Fibroblast of villous mesenchyme (primary cell): ENCODE results near the gene FASLG. TPM values are rescaled to one million over a fixed set of nuclear protein-coding genes. Genes with fewer than 3 reads are reported as not detected.
"Not testable (repeated sequence)": the region's sequence is repeated elsewhere in the genome, so short reads cannot be mapped to it uniquely, and the experiment has no call there.

Source experiments
- DNase-seq: peaks from one replicate; pipeline ENCODE4 v3.0.0-alpha.2; 2010; ENCODE audit warnings: low read depth
- H3K4me3 ChIP-seq: 2 replicates; pipeline ENCODE4 v1.5.1; 2011; ENCODE audit warnings: low read depth, mild to moderate bottlenecking, low read length
- total RNA-seq: library from RNA; depleted of rRNA; stranded (reverse); fragments of >200 nt; gene quantifications from 2 replicates; pipeline ENCODE4 v1.2.3, GENCODE V29; 2012
- TF ChIP-seq, protein P1 (sequence below): IDR thresholded peaks from 2 replicates; pipeline ENCODE4 v1.5.1; 2012; ENCODE audit warnings: low read depth, mild to moderate bottlenecking, low read length; ENCODE audit not compliant: insufficient read depth

FASLG gene, protein sequence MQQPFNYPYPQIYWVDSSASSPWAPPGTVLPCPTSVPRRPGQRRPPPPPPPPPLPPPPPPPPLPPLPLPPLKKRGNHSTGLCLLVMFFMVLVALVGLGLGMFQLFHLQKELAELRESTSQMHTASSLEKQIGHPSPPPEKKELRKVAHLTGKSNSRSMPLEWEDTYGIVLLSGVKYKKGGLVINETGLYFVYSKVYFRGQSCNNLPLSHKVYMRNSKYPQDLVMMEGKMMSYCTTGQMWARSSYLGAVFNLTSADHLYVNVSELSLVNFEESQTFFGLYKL
- not detected in 2 replicates for total RNA-seq

DNA sequence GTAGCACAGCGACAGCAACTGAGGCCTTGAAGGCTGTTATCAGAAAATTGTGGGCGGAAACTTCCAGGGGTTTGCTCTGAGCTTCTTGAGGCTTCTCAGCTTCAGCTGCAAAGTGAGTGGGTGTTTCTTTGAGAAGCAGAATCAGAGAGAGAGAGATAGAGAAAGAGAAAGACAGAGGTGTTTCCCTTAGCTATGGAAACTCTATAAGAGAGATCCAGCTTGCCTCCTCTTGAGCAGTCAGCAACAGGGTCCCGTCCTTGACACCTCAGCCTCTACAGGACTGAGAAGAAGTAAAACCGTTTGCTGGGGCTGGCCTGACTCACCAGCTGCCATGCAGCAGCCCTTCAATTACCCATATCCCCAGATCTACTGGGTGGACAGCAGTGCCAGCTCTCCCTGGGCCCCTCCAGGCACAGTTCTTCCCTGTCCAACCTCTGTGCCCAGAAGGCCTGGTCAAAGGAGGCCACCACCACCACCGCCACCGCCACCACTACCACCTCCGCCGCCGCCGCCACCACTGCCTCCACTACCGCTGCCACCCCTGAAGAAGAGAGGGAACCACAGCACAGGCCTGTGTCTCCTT is at the start of gene FASLG:
TSS of gene FASLG (plus strand) at position 233 of the 583 bp plus-strand sequence. CDS start at position 332, 99 bp downstream.
- H3K4me3 ChIP-seq: no peak within 1 kb of the TSS
- no peak for DNase-seq
- TF ChIP-seq, protein P1, sequence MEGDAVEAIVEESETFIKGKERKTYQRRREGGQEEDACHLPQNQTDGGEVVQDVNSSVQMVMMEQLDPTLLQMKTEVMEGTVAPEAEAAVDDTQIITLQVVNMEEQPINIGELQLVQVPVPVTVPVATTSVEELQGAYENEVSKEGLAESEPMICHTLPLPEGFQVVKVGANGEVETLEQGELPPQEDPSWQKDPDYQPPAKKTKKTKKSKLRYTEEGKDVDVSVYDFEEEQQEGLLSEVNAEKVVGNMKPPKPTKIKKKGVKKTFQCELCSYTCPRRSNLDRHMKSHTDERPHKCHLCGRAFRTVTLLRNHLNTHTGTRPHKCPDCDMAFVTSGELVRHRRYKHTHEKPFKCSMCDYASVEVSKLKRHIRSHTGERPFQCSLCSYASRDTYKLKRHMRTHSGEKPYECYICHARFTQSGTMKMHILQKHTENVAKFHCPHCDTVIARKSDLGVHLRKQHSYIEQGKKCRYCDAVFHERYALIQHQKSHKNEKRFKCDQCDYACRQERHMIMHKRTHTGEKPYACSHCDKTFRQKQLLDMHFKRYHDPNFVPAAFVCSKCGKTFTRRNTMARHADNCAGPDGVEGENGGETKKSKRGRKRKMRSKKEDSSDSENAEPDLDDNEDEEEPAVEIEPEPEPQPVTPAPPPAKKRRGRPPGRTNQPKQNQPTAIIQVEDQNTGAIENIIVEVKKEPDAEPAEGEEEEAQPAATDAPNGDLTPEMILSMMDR: no peak

DNA sequence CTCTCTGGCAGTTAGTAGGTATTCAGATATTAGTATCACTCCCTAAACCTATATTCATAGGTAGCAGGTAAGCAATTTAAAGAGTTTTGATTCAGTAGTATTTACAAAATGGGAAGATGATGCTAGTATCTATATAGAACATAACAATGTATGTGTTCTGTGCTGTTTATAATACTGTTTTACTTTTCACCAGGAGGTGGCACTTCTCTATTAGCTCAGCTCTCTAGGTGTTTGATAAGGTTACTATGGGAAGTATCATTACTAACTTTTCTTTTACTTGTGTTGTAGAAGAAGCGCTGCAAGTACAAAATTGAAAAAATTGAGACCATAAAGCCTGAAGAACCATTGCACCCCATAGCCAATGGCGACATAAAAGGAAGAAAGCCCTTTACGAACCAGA is 49.4 kb upstream of the FASLG start:
- TF ChIP-seq, protein P1: peak; percentile 41
- H3K4me3 ChIP-seq: no peak overlapping the region
- DNase-seq: no peak

DNA sequence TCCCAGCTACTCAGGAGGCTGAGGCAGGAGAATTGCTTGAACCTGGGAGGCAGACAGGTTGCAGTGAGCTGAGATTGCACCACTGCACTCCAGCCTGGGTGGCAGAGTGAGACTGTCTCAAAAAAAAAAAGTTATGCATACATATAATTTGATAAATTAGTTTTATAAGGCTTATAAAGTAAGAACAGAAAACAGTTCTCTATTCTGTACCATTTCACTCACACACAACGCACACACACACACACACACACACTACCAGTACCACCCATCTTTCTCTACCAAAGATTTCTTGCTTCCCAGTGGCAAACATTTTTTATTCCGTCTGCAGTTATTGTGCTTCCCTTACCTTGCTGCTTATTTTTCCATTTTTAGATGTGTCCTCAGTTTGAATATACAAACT is 46.4 kb upstream of the FASLG start:
- DNase-seq: no peak
- no peak overlapping the region for H3K4me3 ChIP-seq
- TF ChIP-seq, protein P1: no peak

DNA sequence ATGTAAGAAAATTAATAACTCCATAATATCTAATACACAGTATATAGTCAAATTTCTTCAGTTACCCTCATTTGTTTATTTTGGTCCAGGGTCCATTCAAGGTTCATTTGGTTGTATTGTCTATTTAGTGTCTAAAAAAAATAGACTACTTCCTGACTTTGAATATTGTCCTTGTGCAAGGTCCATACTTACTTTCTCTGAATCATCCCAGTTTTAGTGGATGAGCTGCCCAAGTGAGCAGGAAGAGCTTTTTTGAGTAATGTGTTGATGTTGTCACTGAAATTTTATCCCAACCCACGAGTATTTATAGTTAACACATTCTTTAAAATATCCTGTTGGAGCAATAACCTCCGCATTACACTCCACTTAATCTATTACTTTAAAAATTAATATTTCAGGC is 45.6 kb upstream of the FASLG start:
- DNase-seq: no peak
- no peak overlapping the region for H3K4me3 ChIP-seq
- TF ChIP-seq, protein P1: no peak

DNA sequence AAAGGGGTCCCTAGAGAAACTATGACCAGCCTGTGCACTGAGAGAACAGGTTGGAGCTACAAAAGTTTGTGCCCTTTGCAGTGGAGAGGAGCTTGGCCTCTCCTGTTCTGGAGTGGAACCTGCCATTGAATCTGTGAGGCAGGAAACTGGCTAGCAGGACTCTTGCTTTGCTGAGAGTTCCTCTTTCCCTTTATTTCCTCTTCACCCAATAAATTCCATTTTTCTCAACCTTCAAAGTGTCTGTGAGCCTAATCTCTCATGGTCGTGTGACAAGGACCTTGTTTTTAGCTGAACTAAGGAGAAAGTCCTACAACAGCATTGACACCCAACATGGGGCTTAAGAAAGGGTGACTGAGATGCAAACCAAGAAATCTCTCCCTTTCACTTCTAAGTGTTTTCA is 42.7 kb upstream of the FASLG start:
- TF ChIP-seq, protein P1: no peak
- no peak for DNase-seq
- no peak overlapping the region for H3K4me3 ChIP-seq

DNA sequence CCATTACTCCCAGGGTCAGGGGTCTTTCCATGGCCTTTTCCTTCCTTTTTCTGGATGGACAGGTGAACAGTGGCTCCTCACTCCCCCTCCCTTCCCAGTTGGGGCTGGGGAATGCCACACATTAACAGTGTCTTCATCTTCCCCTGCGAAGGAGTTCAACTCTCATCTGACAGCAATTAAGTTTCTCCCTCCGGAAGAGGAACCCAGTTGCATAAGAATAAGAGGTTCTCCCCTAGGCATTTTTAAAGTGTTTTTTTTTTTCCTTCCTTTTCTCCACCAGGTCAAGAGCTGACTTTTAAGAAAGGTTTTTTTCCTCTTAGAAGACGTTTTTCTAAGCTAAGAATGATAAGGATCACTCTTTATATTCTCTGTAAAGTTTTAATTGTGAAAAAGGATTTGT is 42.3 kb upstream of the FASLG start:
- no peak overlapping the region for H3K4me3 ChIP-seq
- DNase-seq: no peak
- TF ChIP-seq, protein P1: no peak

DNA sequence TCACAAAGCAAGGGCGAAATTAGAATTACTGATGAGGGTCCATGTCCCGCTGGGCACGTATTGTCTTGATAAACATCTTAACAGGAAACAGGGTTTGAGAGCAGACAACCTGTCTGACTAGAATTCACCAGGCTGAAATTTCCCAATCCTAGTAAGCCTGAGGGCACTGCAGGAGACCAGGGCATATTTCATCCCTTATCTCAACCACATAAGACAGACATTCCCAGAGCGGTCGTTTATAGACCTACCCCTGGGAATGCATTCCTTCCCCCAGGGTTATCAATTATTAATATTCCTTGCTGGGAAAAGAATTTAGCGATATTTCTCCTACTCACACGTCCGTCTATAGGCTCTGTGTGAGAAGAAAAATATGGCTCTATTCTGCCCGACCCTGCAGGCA is 38.3 kb upstream of the FASLG start:
- not testable (repeated sequence) for DNase-seq, H3K4me3 ChIP-seq
